HepG2 (cell line): ENCODE results near the gene TRIM61. TPM values are rescaled to one million over a fixed set of nuclear protein-coding genes. Genes with fewer than 3 reads are reported as not detected.
"Not testable (repeated sequence)": the region's sequence is repeated elsewhere in the genome, so short reads cannot be mapped to it uniquely, and the experiment has no call there.

Experiments used
- ATAC-seq: fragments of 200-7000 bp; cut with Tn5 transposase; 3 replicates; pipeline ENCODE4 v1.9.1; 2020; ENCODE audit warnings: mild to moderate bottlenecking, moderate library complexity
- BruUV-seq: library from RNA; stranded (reverse); fragments of 400-500 nt; replicated peaks from 2 replicates; lab custom pipeline; 2021; lab: Mats Ljungman, UMichigan
- CTCF ChIA-PET: fragments of 300-600 bp; formaldehyde crosslinking; extraction: SDS; loops from one replicate; lab custom pipeline; 2021; ENCODE audit warnings: low total read pairs, inconsistent platforms, low intra/inter-chr PET ratio; lab: Yijun Ruan, JAX
- POLR2A ChIA-PET: fragments of 350-600 bp; sonication (Branson Sonifier 250); formaldehyde crosslinking; loops from one replicate; lab custom pipeline; 2020; ENCODE audit warnings: antibody characterized with exemption, inconsistent platforms; lab: Yijun Ruan, JAX
- DNase-seq: peaks from one replicate; pipeline ENCODE4 v3.0.0-alpha.2; 2015; ENCODE audit warnings: low spot score
- FAIRE-seq: peaks from 3 replicates; lab custom pipeline; 2011; peaks lifted over from hg19 to GRCh38; lab: Jason Lieb, UNC
- H2AFZ ChIP-seq: one replicate; pipeline ENCODE4 v1.6.1; 2011; ENCODE audit warnings: low read length, inconsistent platforms
- H3K27ac ChIP-seq: fragments of 300-600 bp; 3 replicates; pipeline ENCODE4 v1.8.0; 2011; ENCODE audit warnings: mixed run types, mild to moderate bottlenecking, mixed read lengths, low read length, inconsistent platforms; ENCODE audit not compliant: insufficient read depth; ENCODE audit errors: extremely low read length
- H3K27me3 ChIP-seq, 2 experiments: fragments of 200-600 bp in 1 of 2; 2 replicates in 1 of 2; 3 replicates in 1 of 2; pipeline versions ENCODE4 v1.6.0 to v1.8.0; 2011; ENCODE audit warnings: low read length in 2 of 2, mild to moderate bottlenecking in 2 of 2, moderate library complexity in 2 of 2, inconsistent platforms in 1 of 2; ENCODE audit not compliant: insufficient read depth in 2 of 2, control insufficient read depth in 1 of 2
- H3K36me3 ChIP-seq, 2 experiments: fragments of 200-600 bp in 1 of 2; replicated peaks in 1 of 2; 2 replicates in 1 of 2; 3 replicates in 1 of 2; pipeline versions ENCODE4 v1.5.1 to v1.8.0; 2011; ENCODE audit warnings: low read length in 2 of 2, inconsistent platforms in 1 of 2; ENCODE audit not compliant: insufficient read depth in 2 of 2, control insufficient read depth in 1 of 2
- H3K4me1 ChIP-seq: 2 replicates; pipeline ENCODE4 v1.5.1; 2012; ENCODE audit warnings: low read length, inconsistent platforms; ENCODE audit not compliant: insufficient read depth
- H3K4me2 ChIP-seq: 2 replicates; pipeline ENCODE4 v1.6.0; 2011; ENCODE audit warnings: low read depth, low read length, inconsistent platforms
- H3K4me3 ChIP-seq, 3 experiments: fragments of 200-600 bp in 1 of 3; sonication (generic), shearing (Covaris generic) in 1 of 3; replicated peaks in 1 of 3; 2 replicates each; pipeline ENCODE4 v1.5.1; 2011 to 2016; ENCODE audit warnings: low read length in 3 of 3, inconsistent platforms in 2 of 3, low read depth in 2 of 3, mild to moderate bottlenecking in 2 of 3, control low read depth in 1 of 3, mixed read lengths in 1 of 3; ENCODE audit not compliant: insufficient read depth in 1 of 3
- H3K79me2 ChIP-seq: one replicate; pipeline ENCODE4 v1.6.1; 2011; ENCODE audit warnings: low read length, inconsistent platforms; ENCODE audit not compliant: insufficient read depth
- H3K9ac ChIP-seq: 2 replicates; pipeline ENCODE4 v1.6.0; 2011; ENCODE audit warnings: mild to moderate bottlenecking, low read depth, low read length, inconsistent platforms; ENCODE audit not compliant: insufficient read depth
- H3K9me3 ChIP-seq: 2 replicates; pipeline ENCODE4 v1.5.1; 2012; ENCODE audit warnings: mild to moderate bottlenecking, low read length
- H4K20me1 ChIP-seq: 2 replicates; pipeline ENCODE4 v1.6.0; 2011; ENCODE audit warnings: inconsistent platforms, mild to moderate bottlenecking, low read length, moderate library complexity; ENCODE audit not compliant: insufficient read depth
- RCOR2 ChIP-seq: IDR thresholded peaks from 2 replicates; pipeline ENCODE4 v1.6.1; 2016; ENCODE audit warnings: missing biosample characterization, missing genetic modification reagents
- SMAD1 ChIP-seq: sonication (generic); formaldehyde crosslinking; IDR thresholded peaks from 2 replicates; pipeline ENCODE4 v1.4.0; 2020; ENCODE audit warnings: missing genetic modification reagents, low read depth, mild to moderate bottlenecking, borderline replicate concordance
- SMC3 ChIP-seq: IDR thresholded peaks from 2 replicates; pipeline ENCODE4 v1.6.1; 2011; ENCODE audit warnings: low read length, improper control_type of control experiment
- ZFX ChIP-seq: sonication (generic); formaldehyde crosslinking; IDR thresholded peaks from 2 replicates; pipeline ENCODE4 v1.4.0; 2020; ENCODE audit warnings: mild to moderate bottlenecking, low read depth, missing genetic modification reagents, moderate library complexity
- ZNF10 ChIP-seq: sonication (generic); formaldehyde crosslinking; IDR thresholded peaks from 2 replicates; pipeline ENCODE4 v1.4.0; 2020; ENCODE audit warnings: mild to moderate bottlenecking, low read depth, missing genetic modification reagents, borderline replicate concordance
- WGBS: methylation state at CpG from one replicate; pipeline ENCODE4 v1.1.6; 2017; ENCODE audit warnings: low lambda C conversion rate; 5-methylcytosine and 5-hydroxymethylcytosine counted together
- in situ Hi-C: cut with HindIII; loops from 2 replicates; pipeline ENCODE4 v1.10.0; 2017; ENCODE audit warnings: low pct_unique_long_range_greater_than_20kb; ENCODE audit not compliant: extremely low pct_ligation_motif_present
- intact Hi-C: fragments of 100-400 bp; cut with micrococcal nuclease; formaldehyde crosslinking; loops from one replicate; pipeline ENCODE4 v1.10.0; 2022; ENCODE audit not compliant: unreplicated experiment
- polyA plus RNA-seq, 8 experiments: library from polyadenylated mRNA; depleted of rRNA in 3 of 8; stranded (reverse) in 7 of 8; unstranded in 1 of 8; fragments of >200 nt; fragmentation: Illumina TruSeq in 4 of 8; extraction: Trizol in 4 of 8; gene quantifications; 2 replicates each; pipeline versions ENCODE4 v1.2.1 to v1.2.3, GENCODE V29; 2011 to 2016; ENCODE audit warnings: low read depth in 4 of 8, missing spikeins in 1 of 8, mixed read lengths in 1 of 8; ENCODE audit not compliant: insufficient read depth in 1 of 8
- total RNA-seq, 5 experiments: library from RNA; depleted of rRNA; stranded (reverse); fragments of >200 nt; fragmentation: Illumina TruSeq; extraction: Trizol; gene quantifications; 2 replicates each; pipeline ENCODE4 v1.2.3, GENCODE V29; 2016; ENCODE audit warnings: low read depth in 1 of 5
- TF ChIP-seq, protein P1 (sequence below): sonication (generic); formaldehyde crosslinking; IDR thresholded peaks from 2 replicates; pipeline ENCODE4 v1.5.0; 2020; ENCODE audit warnings: mild to moderate bottlenecking, missing genetic modification reagents, moderate library complexity

Gene TRIM61
- total and polyA plus RNA-seq, 2 of the 13 experiments (the other 11 are each of a cell fraction or from before 2014, with no cell fraction given): not detected

- intact Hi-C loops: loop anchor here (1.0 kb wide), 1 partner anchor 157 kb away; no protein-coding TSS in a partner anchor
- H3K27ac ChIP-seq, POLR2A ChIA-PET, H3K9ac ChIP-seq, H3K36me3 ChIP-seq, H3K27me3 ChIP-seq, BruUV-seq, H3K4me1 ChIP-seq, CTCF ChIA-PET, H3K4me2 ChIP-seq, H3K4me3 ChIP-seq, H2AFZ ChIP-seq, in situ Hi-C loops, FAIRE-seq, H3K79me2 ChIP-seq, DNase-seq, H3K9me3 ChIP-seq, H4K20me1 ChIP-seq: not testable (repeated sequence)
- 0 out of 2 replicates have a peak, but pooled peaks have one; percentile 36 for TF ChIP-seq ZFX (CRISPR knock-in tag)
- 15% methylated on average over 9 of the region's 9 CpGs for WGBS
- peak; percentile 64 for ATAC-seq
These were observed 41.4 kb downstream of the TRIM61 start for GRCh38 chr4:164935865-164936606.

- in situ Hi-C loops: no loop called here
- 0% methylated on average over 1 of the region's 1 CpG for WGBS
- Histone ChIP-seq H4K20me1 (no peaks in the 10 kb centered on the region), H3K9ac (no peak overlapping the region), H3K36me3 (no peaks in the 10 kb centered on the region), H3K4me1 (no peaks in the 10 kb centered on the region), H2AFZ (no peak overlapping the region), H3K4me3 (no peak overlapping the region), H3K79me2 (no peaks in the 10 kb centered on the region), H3K27ac (no peak overlapping the region), H3K9me3 (no peaks in the 10 kb centered on the region), H3K4me2 (no peak overlapping the region), H3K27me3 (no peaks in the 10 kb centered on the region; a peak in 2 of 5 replicates)
- ATAC-seq (peak; percentile 88), DNase-seq (peak; percentile 25), FAIRE-seq (no peak)
- BruUV-seq: no TSS peak
- intact Hi-C loops: loop anchor here (1.0 kb wide), 1 partner anchor 156 kb away; no protein-coding TSS in a partner anchor
- ChIA-PET CTCF (no interaction called here), POLR2A (no interaction called here)
- TF ChIP-seq RCOR2 (CRISPR knock-in tag) (no peak), SMC3 (0 out of 2 replicates have a peak, but pooled peaks have one; percentile 19), ZNF10 (CRISPR knock-in tag) (no peak), SMAD1 (no peak)
- TF ChIP-seq, protein P1, sequence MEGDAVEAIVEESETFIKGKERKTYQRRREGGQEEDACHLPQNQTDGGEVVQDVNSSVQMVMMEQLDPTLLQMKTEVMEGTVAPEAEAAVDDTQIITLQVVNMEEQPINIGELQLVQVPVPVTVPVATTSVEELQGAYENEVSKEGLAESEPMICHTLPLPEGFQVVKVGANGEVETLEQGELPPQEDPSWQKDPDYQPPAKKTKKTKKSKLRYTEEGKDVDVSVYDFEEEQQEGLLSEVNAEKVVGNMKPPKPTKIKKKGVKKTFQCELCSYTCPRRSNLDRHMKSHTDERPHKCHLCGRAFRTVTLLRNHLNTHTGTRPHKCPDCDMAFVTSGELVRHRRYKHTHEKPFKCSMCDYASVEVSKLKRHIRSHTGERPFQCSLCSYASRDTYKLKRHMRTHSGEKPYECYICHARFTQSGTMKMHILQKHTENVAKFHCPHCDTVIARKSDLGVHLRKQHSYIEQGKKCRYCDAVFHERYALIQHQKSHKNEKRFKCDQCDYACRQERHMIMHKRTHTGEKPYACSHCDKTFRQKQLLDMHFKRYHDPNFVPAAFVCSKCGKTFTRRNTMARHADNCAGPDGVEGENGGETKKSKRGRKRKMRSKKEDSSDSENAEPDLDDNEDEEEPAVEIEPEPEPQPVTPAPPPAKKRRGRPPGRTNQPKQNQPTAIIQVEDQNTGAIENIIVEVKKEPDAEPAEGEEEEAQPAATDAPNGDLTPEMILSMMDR (CRISPR knock-in tag): peak; percentile 18; the same call in 1 of the 2 replicates
These were observed 42.1 kb downstream of the TRIM61 start for GRCh38 chr4:164935363-164935762.
